HTR-8/SVneo (cell line): ENCODE measurements around the gene FATE1.

Experiments
- DNase-seq: peaks from one replicate; pipeline ENCODE4 v3.0.0; 2011; ENCODE audit warnings: low spot score, mixed read lengths; ENCODE audit not compliant: insufficient read length
- FAIRE-seq: peaks from 2 replicates; lab custom pipeline; 2011; peaks lifted over from hg19 to GRCh38; lab: Jason Lieb, UNC

Gene FATE1

GRCh38 chrX:151737494-151737893 is 21.7 kb downstream of the FATE1 start:
- DNase-seq (no peak), FAIRE-seq (no peak)

DNA sequence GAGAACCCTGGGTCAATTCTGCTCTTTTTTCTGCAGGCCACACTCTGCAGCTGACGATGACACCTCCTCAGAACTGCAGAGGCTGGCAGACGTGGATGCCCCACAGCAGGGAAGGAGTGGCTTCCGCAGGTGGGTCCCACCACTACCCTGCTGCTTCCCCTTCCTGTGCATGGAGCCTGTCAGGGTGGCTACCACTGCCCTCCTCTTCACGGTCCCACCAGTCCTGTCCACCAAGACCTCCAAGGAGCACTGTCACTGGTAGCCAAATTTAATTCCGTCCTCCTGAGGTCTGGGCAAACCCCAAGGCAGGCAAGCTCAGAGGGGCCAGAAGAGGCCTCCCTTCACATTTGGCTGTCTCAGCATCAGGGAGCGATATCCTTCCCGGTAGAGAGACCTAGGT is 22.9 kb downstream of the FATE1 start:
- FAIRE-seq (no peak), DNase-seq (no peak)

- no peak for DNase-seq
- no peak for FAIRE-seq
Measured at GRCh38 chrX:151741606-151742005, 25.8 kb downstream of the FATE1 start.

DNA sequence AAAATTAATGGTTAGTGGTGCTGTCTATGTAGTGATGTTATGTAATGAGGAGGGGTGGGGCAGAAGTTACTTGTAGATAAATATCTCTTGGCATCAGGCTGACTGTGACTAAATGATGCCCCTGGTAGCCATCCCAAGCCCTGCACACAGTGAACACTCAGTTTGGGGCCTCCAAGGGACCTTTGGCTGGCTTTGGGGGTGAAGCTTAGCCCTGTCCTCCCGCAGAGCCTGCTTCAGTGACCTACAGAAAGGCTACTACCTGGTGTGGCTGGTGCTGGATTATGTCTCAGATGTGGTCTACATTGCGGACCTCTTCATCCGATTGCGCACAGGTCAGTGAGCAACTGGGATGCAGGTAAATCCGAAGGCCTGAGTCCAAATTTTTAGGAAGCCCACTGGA is 26.5 kb downstream of the FATE1 start:
- DNase-seq (no peak), FAIRE-seq (no peak)

DNA sequence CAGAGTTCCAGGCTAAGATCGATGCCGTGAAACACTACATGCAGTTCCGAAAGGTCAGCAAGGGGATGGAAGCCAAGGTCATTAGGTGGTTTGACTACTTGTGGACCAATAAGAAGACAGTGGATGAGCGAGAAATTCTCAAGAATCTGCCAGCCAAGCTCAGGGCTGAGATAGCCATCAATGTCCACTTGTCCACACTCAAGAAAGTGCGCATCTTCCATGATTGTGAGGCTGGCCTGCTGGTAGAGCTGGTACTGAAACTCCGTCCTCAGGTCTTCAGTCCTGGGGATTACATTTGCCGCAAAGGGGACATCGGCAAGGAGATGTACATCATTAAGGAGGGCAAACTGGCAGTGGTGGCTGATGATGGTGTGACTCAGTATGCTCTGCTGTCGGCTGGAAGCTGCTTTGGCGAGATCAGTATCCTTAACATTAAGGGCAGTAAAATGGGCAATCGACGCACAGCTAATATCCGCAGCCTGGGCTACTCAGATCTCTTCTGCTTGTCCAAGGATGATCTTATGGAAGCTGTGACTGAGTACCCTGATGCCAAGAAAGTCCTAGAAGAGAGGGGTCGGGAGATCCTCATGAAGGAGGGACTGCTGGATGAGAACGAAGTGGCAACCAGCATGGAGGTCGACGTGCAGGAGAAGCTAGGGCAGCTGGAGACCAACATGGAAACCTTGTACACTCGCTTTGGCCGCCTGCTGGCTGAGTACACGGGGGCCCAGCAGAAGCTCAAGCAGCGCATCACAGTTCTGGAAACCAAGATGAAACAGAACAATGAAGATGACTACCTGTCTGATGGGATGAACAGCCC is 28.0 kb downstream of the FATE1 start:
- no peak for DNase-seq
- FAIRE-seq = no peak

- FAIRE-seq (no peak), DNase-seq (no peak)
Measured at GRCh38 chrX:151745651-151746050, 29.8 kb downstream of the FATE1 start.

- no peak for DNase-seq
- no peak for FAIRE-seq
Measured at GRCh38 chrX:151746502-151746901, 30.7 kb downstream of the FATE1 start.

DNA sequence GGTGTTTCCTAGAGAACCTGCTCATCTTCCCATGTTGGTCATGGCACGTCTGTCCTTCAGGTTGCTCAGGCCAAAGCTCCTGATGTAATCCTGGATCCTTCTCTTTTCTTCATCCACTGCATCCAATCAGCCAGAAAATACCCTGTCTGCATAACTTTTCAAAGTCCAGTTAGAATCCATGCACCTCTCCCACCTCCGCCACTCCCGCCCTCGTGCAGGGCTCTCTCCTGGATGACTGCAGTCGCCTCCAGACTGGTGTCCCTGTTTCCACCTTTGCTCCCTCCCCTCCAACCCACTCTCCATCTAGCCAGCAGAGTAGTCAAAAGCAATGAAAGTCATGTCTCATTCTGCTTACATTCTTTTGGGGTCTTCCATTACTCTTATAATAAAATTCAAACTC is 34.7 kb downstream of the FATE1 start:
- no peak for FAIRE-seq
- no peak for DNase-seq

DNA sequence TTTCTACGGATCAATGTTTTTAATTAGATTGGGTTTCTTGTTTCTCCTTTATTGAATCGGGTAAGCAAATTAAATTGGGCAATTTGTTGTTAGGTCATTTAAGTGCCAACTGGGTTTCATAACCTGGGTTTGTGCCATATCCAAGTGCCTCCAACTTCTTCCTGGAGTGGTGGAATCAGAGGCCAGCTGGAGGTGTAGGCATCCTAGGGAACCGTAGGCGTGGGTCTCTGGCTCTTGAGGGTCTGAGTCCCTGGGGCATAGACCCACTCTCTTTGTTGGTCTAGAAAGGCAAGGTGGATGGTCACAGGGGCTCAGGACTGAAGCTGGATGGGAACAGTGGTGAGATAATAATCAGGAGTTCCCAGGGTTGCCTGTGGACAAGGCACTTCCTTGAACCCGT is 37.0 kb downstream of the FATE1 start:
- FAIRE-seq (no peak), DNase-seq (no peak)

GRCh38 chrX:151753313-151754046 is 37.6 kb downstream of the FATE1 start:
- FAIRE-seq (no peak), DNase-seq (peak; percentile 35)

DNA sequence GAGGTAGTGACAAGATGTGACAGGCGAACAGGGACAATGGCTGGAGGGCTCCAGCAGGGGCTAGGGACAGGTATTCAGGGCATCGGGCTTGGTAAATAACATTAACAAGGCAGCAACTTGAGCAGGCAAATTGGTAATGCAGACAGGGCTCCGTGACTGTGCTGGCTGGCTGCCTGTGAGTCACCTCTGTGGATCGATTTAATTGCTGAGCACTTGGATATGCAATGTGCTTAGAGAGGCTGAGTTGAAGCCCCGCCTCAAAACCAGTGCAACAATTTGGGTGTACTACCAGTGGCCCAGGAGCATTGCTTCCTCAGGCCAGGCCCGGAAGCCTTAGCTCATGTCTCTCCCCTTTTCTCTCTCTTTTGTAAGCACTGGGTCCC is 38.2 kb downstream of the FATE1 start:
- FAIRE-seq = no peak
- DNase-seq = peak; percentile 11

GRCh38 chrX:151754641-151755215 is 38.9 kb downstream of the FATE1 start:
- FAIRE-seq (no peak), DNase-seq (no peak)

DNA sequence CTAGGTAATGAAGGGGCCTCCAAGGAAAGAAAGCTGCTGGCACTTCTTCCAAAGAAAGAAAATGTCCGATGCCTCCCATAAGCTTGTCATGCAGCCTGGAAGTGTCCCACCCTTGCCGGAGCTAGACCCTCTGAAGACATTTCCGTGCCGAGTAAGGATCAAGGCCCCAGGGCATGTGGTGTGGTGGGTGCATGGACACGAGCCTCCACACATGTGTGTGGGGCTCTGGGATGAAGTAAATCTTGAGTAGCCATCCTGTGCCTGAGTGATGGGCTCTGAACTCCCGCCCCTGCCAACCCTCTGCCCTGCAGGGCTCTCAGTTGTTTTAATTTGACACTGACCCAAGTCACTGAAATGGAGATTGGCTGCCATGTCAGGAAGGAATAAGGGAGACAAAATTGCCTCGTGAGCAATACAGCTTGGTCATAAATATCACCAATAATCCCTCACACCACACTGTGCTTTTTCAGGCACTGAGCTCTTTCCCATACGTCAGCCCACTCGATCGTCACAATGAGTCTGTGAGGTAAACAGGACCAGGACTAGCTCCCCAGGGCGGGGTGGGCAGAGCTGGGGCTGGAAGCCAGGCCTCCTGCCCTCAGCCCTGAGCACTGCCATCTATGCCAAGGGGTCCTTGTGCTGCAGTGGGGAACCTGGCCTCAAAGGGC is 43.3 kb downstream of the FATE1 start:
- DNase-seq (no peak), FAIRE-seq (no peak)

GRCh38 chrX:151762802-151763201 is 47.0 kb downstream of the FATE1 start:
- no peak for DNase-seq
- FAIRE-seq = no peak

GRCh38 chrX:151763711-151764110 is 47.9 kb downstream of the FATE1 start:
- no peak for FAIRE-seq

GRCh38 chrX:151765026-151765425 is 49.2 kb downstream of the FATE1 start:
- DNase-seq (no peak), FAIRE-seq (no peak)

More at GRCh38 chrX:151763711-151764110, 47.9 kb downstream of the FATE1 start:
- DNase-seq = no peak

DNA sequence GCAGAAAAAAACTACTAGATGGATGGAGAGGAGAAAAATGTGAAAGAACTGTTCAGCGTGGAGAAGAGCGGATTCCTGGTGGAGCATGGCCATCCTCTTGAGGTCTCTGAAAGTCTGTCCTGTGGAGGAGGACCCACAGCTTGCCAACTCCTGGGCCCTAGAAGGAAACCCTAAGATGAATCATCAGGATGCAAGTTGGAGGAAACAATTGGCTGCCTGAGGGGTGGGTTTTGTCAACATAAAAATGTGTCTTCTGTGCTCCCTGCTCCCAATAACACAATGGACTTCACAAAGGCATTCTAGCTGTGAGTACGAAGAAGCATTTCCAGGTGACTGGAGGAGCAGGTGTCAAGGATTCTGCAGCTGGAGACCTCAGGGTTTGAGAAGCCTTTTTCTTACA is 55.9 kb downstream of the FATE1 start:
- FAIRE-seq = no peak
- DNase-seq = no peak
